Measurements from ENCODE around the gene OLIG2. TPM values are rescaled to one million over a fixed set of nuclear protein-coding genes. Genes with fewer than 3 reads are reported as not detected.

Gene OLIG2
- polyA plus RNA-seq, 2 donors, result not detected

- 44 to 49% methylated on average over 11 of the region's 11 CpGs for WGBS, 2 donors
- Histone ChIP-seq H3K9me3 (ENCODE audit: control insufficient read depth in 2 of 2, insufficient read depth in 1 of 2, low read depth in 1 of 2, low read length in 1 of 2) (no peaks in the 10 kb centered on the region), H3K4me3 (ENCODE audit: low read depth in 1 of 2, low read length in 2 of 2) (no peak overlapping the region), H3K36me3 (ENCODE audit: control insufficient read depth in 2 of 2, insufficient read depth in 2 of 2, low read length in 1 of 2) (no peaks in the 10 kb centered on the region), H3K4me1 (ENCODE audit: control insufficient read depth in 2 of 2, insufficient read depth in 2 of 2, low read length in 1 of 2) (peaks cover 7 to 9% of the 10 kb centered on the region in 2 donors), H3K27ac (ENCODE audit: low read depth in 2 of 2, low read length in 1 of 2) (no peak overlapping the region), H3K27me3 (ENCODE audit: control insufficient read depth in 1 of 2, insufficient read depth in 2 of 2, low read length in 2 of 2) (peaks cover 3 to 13% of the 10 kb centered on the region in 2 donors)
These were observed 50.0 kb downstream of the OLIG2 start for GRCh38 chr21:33075596-33076195.

GRCh38 chr21:33076600-33077329 lies 51.0 kb downstream of the OLIG2 start:
- H3K4me1 ChIP-seq (ENCODE audit: control insufficient read depth in 2 of 2, insufficient read depth in 2 of 2, low read length in 1 of 2), result peaks cover 0 to 2% of the 10 kb centered on the region in 2 donors
- no peaks in the 10 kb centered on the region for H3K36me3 ChIP-seq (ENCODE audit: control insufficient read depth in 2 of 2, insufficient read depth in 2 of 2, low read length in 1 of 2)
- no peak overlapping the region for H3K4me3 ChIP-seq (ENCODE audit: low read depth in 1 of 2, low read length in 2 of 2)
- H3K9me3 ChIP-seq (ENCODE audit: control insufficient read depth in 2 of 2, insufficient read depth in 1 of 2, low read depth in 1 of 2, low read length in 1 of 2), result no peaks in the 10 kb centered on the region
- 84 to 89% methylated on average over 11 of the region's 11 CpGs for WGBS, 2 donors
- H3K27ac ChIP-seq (ENCODE audit: low read depth in 2 of 2, low read length in 1 of 2), result no peak overlapping the region
- H3K27me3 ChIP-seq (ENCODE audit: control insufficient read depth in 1 of 2, insufficient read depth in 2 of 2, low read length in 2 of 2), result peaks cover 3 to 8% of the 10 kb centered on the region in 2 donors

Other genes starting within 250 kb of the OLIG2 start
- gene OLIG1, start 44.2 kb downstream of the OLIG2 start, polyA plus RNA-seq, result under 1 TPM in 1 of 2 donors, not detected in 1; 0.01 TPM
- 1 to 10 TPM; 4.5 to 7.2 TPM for gene IFNAR2, start 204.0 kb downstream of the OLIG2 start, polyA plus RNA-seq
- gene IL10RB, start 240.4 kb downstream of the OLIG2 start, polyA plus RNA-seq, result 10 to 100 TPM; 22.9 to 23.9 TPM

Data from esophagus (tissue), 2 donors.